Fibroblast of lung (primary cell): ENCODE data around the gene STX12.

Experiments used
- CTCF ChIP-seq, 2 donors: IDR thresholded peaks in 1 of 2; conservative IDR thresholded peaks in 1 of 2; 1 replicate in 1 of 2; 2 replicates in 1 of 2; pipeline ENCODE4 v1.5.1; 2011 to 2012; ENCODE audit warnings: low read length in 2 of 2, control low read depth in 1 of 2, inconsistent platforms in 1 of 2, low read depth in 1 of 2, mild to moderate bottlenecking in 1 of 2
- EZH2 ChIP-seq: IDR thresholded peaks from 2 replicates; pipeline ENCODE4 v1.5.1; 2012; ENCODE audit warnings: low read length, control low read depth, mild to moderate bottlenecking; ENCODE audit errors: missing control alignments

- no peak for TF ChIP-seq CTCF (conservative IDR thresholded peaks at IDR 0.05 in 1 of 2, IDR thresholded peaks at IDR 0.05 in 1 of 2; ENCODE audit: low read depth in 1 of 2, low read length in 2 of 2)
- TF ChIP-seq EZH2 = no peak
These were observed at the start of gene STX12 for GRCh38 chr1:27772932-27773825.
